Prostate gland (tissue), 2 donors: ENCODE results near the gene CTPS2. TPM values are rescaled to one million over a fixed set of nuclear protein-coding genes. Genes with fewer than 3 reads are reported as not detected.

ENCODE experiments used
- DNase-seq: peaks from one replicate; pipeline ENCODE4 v3.0.0-alpha.2; 2019; ENCODE audit warnings: low spot score
- H3K27ac ChIP-seq, 2 donors: fragments of 200-600 bp; sonication (generic); 2 replicates each; pipeline ENCODE4 v1.5.1; 2017 to 2019
- H3K27me3 ChIP-seq: fragments of 200-600 bp; sonication (generic); replicated peaks from 2 replicates; pipeline ENCODE4 v1.5.1; 2019; ENCODE audit not compliant: insufficient read depth
- H3K36me3 ChIP-seq, 2 donors: fragments of 200-600 bp; sonication (generic); 1 replicate in 1 of 2; 2 replicates in 1 of 2; pipeline versions ENCODE4 v1.5.1 to v1.8.1; 2017 to 2019
- H3K4me1 ChIP-seq: fragments of 200-600 bp; sonication (generic); replicated peaks from 2 replicates; pipeline ENCODE4 v1.5.1; 2019
- H3K4me3 ChIP-seq, 2 donors: fragments of 200-600 bp; sonication (generic); 2 replicates each; pipeline ENCODE4 v1.5.1; 2017 to 2019
- H3K9me3 ChIP-seq: fragments of 200-600 bp; sonication (generic); 2 replicates; pipeline ENCODE4 v1.5.1; 2017
- CTCF ChIP-seq, 4 experiments: fragments of 200-600 bp in 2 of 4; fragments of 450-650 bp in 2 of 4; sonication (generic) in 2 of 4; IDR thresholded peaks; 1 replicate in 3 of 4; 2 replicates in 1 of 4; pipeline ENCODE4 v1.5.1; 2016 to 2019; ENCODE audit warnings: antibody characterized with exemption in 4 of 4, mild to moderate bottlenecking in 2 of 4, moderate library complexity in 2 of 4
- POLR2A ChIP-seq: fragments of 450-650 bp; IDR thresholded peaks from one replicate; pipeline ENCODE4 v1.6.1; 2016; ENCODE audit warnings: antibody characterized with exemption, mild to moderate bottlenecking
- POLR2AphosphoS5 ChIP-seq: sonication (generic); formaldehyde crosslinking; IDR thresholded peaks from one replicate; pipeline ENCODE4 v1.6.1; 2017; ENCODE audit warnings: antibody characterized with exemption
- whole genome bisulfite sequencing: methylation state at CpG from one replicate; pipeline ENCODE4 v1.1.5; 2018; 5-methylcytosine and 5-hydroxymethylcytosine counted together
- intact Hi-C: fragments of 100-400 bp; cut with DNase I; formaldehyde crosslinking; loops from one replicate; pipeline ENCODE4 v1.14.2; 2022
- total RNA-seq, 2 donors: library from RNA; depleted of rRNA; stranded (reverse); fragments of >200 nt; gene quantifications; one replicate each; pipeline ENCODE4 v1.1.0, GENCODE V29; 2016

CTPS2 gene
- total RNA-seq, 2 donors from 2014 or later: 14.3 to 20.4 TPM

- WGBS: 95% methylated on average over 5 of the region's 5 CpGs
- no peaks in the 10 kb centered on the region for H3K36me3 ChIP-seq
- no peak overlapping the region for H3K4me3 ChIP-seq
- no peak for DNase-seq
- H3K9me3 ChIP-seq: no peaks in the 10 kb centered on the region
- no peaks in the 10 kb centered on the region for H3K4me1 ChIP-seq
- H3K27me3 ChIP-seq: no peaks in the 10 kb centered on the region
- TF ChIP-seq CTCF (IDR thresholded peaks at IDR 0.05): no peak
- TF ChIP-seq POLR2AphosphoS5: no peak
- no peak for TF ChIP-seq POLR2A
- no peak overlapping the region for H3K27ac ChIP-seq
- intact Hi-C loops: no loop called here
Measured at GRCh38 chrX:16748425-16748824, 36.0 kb upstream of the CTPS2 start.

GRCh38 chrX:16745659-16746058 lies 33.2 kb upstream of the CTPS2 start:
- Histone ChIP-seq H3K4me3 (no peak overlapping the region), H3K36me3 (no peaks in the 10 kb centered on the region), H3K4me1 (no peaks in the 10 kb centered on the region), H3K27me3 (no peaks in the 10 kb centered on the region), H3K9me3 (no peaks in the 10 kb centered on the region), H3K27ac (no peak overlapping the region)
- TF ChIP-seq POLR2A (no peak), POLR2AphosphoS5 (no peak), CTCF (IDR thresholded peaks at IDR 0.05) (no peak)
- intact Hi-C loops: no loop called here
- WGBS: 76% methylated on average over 5 of the region's 5 CpGs
- DNase-seq: no peak

GRCh38 chrX:16745102-16745501 lies 32.6 kb upstream of the CTPS2 start:
- no peaks in the 10 kb centered on the region for H3K27me3 ChIP-seq
- no peak overlapping the region for H3K27ac ChIP-seq
- TF ChIP-seq POLR2AphosphoS5 (no peak), POLR2A (no peak)
- 81% methylated on average over 5 of the region's 5 CpGs for WGBS
- no peaks in the 10 kb centered on the region for H3K9me3 ChIP-seq
- no peak for DNase-seq
- H3K4me1 ChIP-seq: no peaks in the 10 kb centered on the region
- intact Hi-C loops: no loop called here
- H3K4me3 ChIP-seq: no peak overlapping the region
- no peaks in the 10 kb centered on the region for H3K36me3 ChIP-seq

GRCh38 chrX:16743604-16744325 lies 31.3 kb upstream of the CTPS2 start:
- Histone ChIP-seq H3K27ac (no peak overlapping the region), H3K36me3 (no peaks in the 10 kb centered on the region), H3K27me3 (no peaks in the 10 kb centered on the region), H3K4me1 (no peaks in the 10 kb centered on the region), H3K4me3 (no peak overlapping the region), H3K9me3 (no peaks in the 10 kb centered on the region)
- intact Hi-C loops: no loop called here
- TF ChIP-seq CTCF (IDR thresholded peaks at IDR 0.05) (no peak), POLR2AphosphoS5 (no peak), POLR2A (no peak)
- WGBS: 93% methylated on average over 12 of the region's 12 CpGs
- no peak for DNase-seq

GRCh38 chrX:16739574-16739973 lies 27.1 kb upstream of the CTPS2 start:
- DNase-seq: peak; percentile 4

More at GRCh38 chrX:16739574-16739973, 27.1 kb upstream of the CTPS2 start:
- Histone ChIP-seq H3K4me1 (no peaks in the 10 kb centered on the region), H3K9me3 (no peaks in the 10 kb centered on the region), H3K4me3 (no peak overlapping the region), H3K27ac (no peak overlapping the region), H3K27me3 (no peaks in the 10 kb centered on the region), H3K36me3 (no peaks in the 10 kb centered on the region)
- WGBS: 56% methylated on average over 6 of the region's 6 CpGs
- TF ChIP-seq POLR2AphosphoS5 (peak; percentile 24), POLR2A (no peak), CTCF (IDR thresholded peaks at IDR 0.05) (no peak)
- intact Hi-C loops: no loop called here
